HG03460 (cell line): ENCODE results near the gene ENPP7.

Experiments used
- ATAC-seq: cut with Tn5 transposase; IDR thresholded peaks from one replicate; pipeline ENCODE4 v1.9.1; 2021; ENCODE audit not compliant: unreplicated experiment

The ENPP7 gene

DNA sequence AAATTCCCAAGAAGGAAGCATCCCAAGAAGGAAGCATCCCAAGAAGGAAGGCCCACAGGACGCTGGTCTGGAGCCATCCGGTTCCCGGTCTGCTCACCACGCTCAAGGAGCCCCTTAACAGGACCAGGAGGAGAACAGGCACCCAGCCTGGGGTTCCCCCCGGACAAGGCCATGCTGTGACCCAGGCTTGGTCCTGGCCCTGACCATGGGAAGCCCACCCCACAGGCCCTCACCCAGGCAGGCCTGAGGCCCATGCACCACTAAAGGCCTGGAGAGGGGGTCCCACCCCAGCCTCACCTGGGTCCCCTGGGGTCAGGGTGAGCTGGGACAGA is 340 bp upstream of the ENPP7 start:
- ATAC-seq, result no peak

GRCh38 chr17:79732254-79732653 is 1.5 kb downstream of the ENPP7 start:
- ATAC-seq, result no peak

DNA sequence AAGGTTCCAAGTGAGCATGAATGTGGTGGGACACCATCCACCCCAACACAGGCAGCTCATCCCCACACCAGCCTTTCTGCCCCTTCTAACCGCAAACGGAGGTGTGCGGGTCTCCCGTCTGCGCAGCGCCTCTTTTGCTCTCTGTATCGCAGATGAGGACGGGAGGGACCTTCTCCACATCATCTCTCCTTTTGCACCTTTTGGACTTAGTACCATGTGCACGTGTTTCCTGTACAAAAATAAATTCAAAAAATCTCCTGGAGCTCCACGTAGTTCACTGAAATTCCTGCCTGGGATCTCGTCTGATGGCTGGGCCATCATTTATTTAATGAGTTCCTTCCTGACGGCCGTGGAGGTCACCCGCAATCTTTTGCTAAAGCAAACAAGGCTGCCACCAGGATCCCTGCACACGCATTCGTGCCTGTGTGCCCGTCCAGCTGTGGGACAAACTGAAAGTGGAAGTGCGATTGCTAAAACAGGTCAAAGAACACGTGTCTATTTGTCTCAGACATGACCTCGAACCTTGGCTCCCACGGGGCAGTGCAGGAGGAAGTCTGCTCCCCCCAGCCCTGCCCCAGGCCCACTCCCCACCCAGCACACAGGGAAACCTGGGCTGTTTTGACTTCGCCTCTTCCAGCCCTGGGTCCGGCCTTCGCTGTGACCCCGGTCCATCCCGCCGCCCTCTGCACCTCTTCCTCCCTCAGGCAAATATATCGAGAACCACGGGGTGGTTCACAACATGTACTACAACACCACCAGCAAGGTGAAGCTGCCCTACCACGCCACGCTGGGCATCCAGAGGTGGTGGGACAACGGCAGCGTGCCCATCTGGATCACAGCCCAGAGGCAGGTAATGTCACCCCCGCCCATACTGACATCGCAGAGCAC is 2.3 kb downstream of the ENPP7 start:
- peak; percentile 57 for ATAC-seq

DNA sequence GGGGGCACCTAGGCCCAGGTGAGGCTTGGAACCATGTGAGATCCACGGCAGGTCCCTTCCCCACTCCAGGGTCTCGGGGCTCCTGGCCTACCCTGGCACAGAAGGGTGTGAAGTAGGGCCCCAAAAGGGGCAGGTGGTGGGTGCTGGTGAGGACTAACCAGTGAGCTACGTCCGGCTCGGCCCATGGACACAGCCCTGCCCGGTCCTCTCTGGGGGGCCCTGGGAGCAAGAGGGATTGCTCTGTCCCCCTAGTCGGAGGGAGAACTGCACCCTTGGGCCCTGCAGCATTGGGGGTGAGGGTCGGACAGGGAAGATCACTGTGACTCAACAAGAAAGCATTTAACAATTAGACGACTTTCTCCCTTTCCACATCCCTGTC is 2.9 kb downstream of the ENPP7 start:
- ATAC-seq, result no peak

- ATAC-seq, result no peak
Measured at GRCh38 chr17:79735096-79735495, 4.4 kb downstream of the ENPP7 start.

GRCh38 chr17:79737046-79737921 is 6.5 kb downstream of the ENPP7 start:
- no peak for ATAC-seq

- ATAC-seq, result no peak
Measured at GRCh38 chr17:79737922-79738578, 7.3 kb downstream of the ENPP7 start.

DNA sequence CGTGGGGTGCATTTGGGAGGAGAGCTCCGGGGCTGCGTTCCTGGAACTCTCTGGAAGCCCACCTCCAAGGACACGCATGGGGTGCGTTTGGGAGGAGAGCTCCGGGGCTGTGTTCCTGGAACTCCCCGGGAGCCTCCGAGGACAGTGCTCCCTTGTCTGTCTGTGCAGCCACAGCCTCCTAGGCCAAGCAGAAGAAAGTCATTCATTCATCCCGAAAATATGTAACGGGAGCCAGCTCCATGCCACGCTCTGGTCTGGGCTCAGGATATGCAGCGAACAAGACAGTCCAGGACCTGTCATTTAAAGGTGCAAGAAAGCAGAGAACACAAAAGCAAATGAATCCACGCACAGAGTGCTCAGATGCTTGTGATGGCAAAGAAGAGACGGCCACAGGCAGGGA is 7.9 kb downstream of the ENPP7 start:
- ATAC-seq, result no peak

DNA sequence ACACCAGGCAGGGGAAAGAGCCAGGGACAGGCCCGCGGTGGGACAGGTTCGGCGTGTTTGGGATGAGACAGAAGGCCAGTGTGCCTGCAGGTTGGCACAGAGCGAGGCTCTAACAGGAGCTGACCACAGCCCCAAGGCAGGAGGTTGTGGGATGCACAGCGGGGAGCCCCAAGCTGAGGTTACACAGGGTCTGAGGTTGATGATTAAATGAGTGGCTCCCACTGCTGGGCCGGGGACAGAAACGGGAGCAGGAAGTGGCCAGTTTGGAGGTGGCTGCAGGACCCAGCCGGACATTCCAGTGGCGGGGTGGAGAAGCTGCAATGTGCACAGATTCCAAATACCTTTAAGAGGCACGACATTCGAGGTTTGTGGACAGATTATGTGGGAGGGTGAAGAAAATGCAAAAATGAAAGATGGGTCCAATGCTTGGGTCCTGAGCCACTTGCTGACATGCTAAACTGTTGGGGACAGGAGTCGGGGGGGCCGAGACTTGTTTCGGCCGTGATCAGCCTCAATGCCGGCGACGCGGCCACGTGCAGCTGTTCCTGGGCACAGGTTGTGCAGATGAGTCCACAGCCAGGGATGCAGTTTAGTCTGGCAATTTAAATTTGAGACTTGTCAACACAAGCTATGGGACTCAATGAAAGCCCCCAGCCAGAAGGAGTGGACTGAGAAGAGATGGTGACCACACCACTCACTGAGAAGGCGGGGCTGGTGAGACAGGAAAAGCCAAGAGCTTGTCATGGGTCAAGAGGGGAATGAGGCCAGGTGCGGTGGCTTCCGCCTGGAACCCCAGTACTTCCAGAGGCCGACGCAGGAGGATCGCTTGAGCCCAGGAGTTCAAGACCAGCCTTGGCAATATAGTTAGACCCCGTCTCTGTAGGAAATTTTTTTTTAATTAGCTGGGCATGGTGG is 8.7 kb downstream of the ENPP7 start:
- no peak for ATAC-seq

DNA sequence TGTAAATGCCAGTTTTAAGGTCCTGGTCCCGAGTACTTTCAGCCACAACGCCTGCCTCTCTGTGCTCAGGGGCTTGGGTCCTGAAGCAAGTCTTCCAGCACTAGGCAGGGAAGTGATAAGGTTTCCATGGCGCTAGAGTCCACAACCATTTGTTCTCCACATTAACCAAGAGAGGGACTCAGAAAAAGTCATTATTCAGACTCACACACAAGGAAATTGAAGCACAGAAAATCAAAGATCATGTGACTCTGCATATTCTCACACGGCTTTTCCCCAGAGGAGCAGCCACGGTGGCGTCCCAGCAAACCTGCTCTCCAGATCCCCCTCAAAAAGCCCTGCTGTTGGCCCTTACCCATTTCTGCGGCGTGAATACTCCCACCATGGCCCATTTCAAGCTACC is 9.7 kb downstream of the ENPP7 start:
- no peak for ATAC-seq

- ATAC-seq, result no peak
Measured at GRCh38 chr17:79741401-79741750, 10.6 kb downstream of the ENPP7 start.

DNA sequence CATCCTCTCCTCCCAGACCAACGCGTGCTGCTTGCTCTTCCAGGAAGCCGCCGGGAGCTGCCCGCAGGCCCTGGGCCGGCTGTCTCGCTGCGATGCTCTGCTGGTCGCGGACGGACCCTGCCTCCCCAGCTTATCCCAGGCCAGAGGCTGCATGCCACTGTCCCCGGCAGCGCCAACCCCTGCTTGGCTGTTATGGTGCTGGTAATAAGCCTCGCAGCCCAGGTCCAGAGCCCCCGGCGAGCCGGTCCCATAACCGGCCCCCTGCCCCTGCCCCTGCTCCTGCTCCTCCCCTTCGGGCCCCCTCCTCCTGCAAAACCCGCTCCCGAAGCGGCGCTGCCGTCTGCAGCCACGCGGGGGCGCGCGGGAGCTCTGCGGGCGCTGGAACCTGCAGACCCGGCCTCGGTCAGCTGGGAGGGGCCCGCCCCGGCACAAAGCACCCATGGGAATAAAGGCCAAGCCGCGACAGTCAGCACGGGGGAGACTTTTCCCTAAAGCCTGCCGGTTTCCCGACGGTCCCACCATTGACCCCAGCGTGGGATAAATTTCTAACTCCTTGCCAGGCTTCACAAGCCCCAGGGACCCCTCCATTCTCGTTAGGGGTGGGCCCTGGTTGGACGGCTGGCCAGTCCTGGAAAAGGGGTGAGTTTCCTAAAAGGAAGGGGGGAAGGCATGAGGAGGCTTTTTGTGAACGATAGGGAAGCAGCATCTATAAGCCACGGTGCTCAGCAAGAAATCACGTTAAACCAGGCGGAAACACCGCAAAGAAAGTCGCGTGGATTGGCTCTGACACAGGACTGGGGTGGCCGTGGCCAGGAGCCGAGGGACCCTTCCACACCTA is 11.2 kb downstream of the ENPP7 start:
- ATAC-seq, result no peak

- ATAC-seq, result no peak
Measured at GRCh38 chr17:79742589-79742918, 11.8 kb downstream of the ENPP7 start.

DNA sequence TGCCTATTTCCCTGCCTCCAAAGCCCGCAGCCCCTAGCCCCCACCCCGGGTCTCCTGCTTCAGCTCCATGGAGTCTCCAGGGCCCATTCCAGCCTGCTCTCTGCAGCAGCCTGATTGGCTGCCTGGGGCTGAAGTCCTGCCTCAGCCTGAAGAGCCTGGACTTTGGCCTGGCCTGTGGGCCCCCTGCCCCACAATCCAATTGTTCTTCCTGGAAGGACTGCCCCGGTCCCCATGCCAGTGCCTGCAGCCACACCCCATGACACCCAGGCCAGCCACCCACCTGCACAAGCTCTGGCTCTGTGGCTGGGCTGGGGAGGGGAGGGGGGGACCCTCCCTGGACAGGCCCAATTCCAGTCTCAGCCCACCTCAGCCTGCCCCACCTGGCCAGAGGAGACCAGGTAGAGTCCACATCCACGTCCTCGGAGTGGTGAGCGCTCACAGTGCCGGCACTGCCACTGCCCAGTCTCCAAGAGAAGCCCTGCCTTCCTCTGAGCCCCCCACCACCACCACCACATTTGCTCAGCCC is 12.3 kb downstream of the ENPP7 start:
- ATAC-seq, result no peak

GRCh38 chr17:79743614-79744013 is 12.9 kb downstream of the ENPP7 start:
- no peak for ATAC-seq

GRCh38 chr17:79745641-79746105 is 14.9 kb downstream of the ENPP7 start:
- ATAC-seq, result no peak

- ATAC-seq, result no peak
Measured at GRCh38 chr17:79746889-79747507, 16.3 kb downstream of the ENPP7 start.

DNA sequence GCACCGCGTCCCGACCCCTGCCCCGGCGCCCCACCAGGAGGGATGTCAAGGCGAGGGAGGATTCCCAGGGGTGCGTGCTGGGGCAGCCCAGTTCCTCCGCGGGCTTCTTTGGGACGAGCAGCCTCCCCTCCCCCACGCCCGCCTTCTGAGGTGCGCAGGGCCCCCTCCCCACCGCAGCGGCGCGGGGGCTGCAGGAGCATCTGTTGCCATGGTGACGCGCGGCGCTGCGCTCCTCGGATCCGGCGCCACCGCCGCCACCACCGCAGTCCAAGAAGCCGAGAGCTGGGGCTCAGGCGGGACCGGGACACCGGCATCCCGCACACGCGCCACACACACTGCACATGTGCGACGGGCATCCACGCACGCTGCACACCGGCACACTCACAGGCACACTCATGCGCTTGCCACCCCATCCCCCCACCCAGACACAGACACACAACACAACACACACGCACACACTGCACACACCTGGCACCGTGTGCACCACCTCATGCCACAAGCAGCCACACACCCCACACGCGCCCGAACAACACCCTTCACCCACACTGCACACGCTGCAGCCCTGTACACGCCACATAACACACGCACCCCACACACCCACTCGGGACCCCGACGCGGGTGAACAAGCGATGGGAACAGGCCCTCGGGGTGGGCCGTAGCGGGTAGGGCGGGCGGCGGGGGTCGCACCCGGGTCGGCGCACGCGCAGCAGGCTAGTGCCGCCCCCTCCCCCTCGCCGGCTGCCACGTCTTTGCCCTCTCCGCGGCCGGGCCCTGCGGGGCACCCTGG is 17.0 kb downstream of the ENPP7 start:
- no peak for ATAC-seq
